Measurements from ENCODE around the gene TPX2.

The TPX2 gene

DNA sequence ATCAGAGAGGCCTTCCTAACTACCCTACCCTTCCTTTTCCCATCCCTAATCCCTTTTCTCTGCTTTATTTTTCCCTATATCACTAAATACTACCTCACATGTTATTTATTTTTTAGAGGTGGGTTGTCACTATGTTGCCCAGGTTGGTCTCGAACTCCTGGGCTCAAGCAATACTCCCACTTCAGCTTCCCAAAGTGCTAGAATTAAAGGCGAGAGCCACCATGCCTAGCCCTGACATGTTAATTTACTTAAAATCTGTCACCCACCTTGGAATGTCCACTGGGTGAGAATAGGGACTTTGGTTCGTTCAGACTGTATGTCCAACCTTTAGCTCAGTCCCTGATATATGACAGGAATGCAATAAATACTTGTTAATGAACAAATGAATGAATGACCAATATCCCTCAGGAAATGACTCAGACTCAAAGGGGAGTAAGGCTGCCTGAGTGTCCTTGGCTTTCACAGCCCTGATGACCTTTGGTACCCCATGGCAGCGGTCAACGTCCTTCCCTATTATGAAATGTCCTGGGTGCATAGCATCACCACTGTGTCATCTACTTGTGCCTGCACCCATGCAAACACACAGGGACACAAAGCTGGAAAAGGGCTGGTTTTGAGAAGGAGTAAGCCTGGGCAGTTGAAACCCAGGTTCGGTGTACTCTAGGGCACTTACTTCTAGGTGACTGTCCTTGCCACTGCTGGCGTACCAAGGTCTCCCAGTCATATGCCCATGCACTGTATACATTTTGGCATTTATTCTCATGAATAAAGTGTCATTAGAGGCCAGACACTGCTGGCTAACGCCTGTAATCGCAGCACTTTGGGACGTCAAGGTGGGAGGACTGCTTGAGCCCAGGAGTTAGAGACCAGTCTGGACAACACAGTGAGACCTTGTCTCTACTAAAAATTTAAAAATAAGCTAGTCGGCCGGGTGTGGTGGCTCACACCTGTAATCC, 43.0 kb upstream of the TPX2 start:
- DNase-seq (ENCODE audit: low spot score), result peak; percentile 86
- no peak overlapping the region for H3K4me3 ChIP-seq
- peak overlapping the region; percentile 23 to 79 for H3K27ac ChIP-seq
- TF ChIP-seq, protein P1, sequence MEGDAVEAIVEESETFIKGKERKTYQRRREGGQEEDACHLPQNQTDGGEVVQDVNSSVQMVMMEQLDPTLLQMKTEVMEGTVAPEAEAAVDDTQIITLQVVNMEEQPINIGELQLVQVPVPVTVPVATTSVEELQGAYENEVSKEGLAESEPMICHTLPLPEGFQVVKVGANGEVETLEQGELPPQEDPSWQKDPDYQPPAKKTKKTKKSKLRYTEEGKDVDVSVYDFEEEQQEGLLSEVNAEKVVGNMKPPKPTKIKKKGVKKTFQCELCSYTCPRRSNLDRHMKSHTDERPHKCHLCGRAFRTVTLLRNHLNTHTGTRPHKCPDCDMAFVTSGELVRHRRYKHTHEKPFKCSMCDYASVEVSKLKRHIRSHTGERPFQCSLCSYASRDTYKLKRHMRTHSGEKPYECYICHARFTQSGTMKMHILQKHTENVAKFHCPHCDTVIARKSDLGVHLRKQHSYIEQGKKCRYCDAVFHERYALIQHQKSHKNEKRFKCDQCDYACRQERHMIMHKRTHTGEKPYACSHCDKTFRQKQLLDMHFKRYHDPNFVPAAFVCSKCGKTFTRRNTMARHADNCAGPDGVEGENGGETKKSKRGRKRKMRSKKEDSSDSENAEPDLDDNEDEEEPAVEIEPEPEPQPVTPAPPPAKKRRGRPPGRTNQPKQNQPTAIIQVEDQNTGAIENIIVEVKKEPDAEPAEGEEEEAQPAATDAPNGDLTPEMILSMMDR (IDR thresholded peaks at IDR 0.05), result no peak

DNA sequence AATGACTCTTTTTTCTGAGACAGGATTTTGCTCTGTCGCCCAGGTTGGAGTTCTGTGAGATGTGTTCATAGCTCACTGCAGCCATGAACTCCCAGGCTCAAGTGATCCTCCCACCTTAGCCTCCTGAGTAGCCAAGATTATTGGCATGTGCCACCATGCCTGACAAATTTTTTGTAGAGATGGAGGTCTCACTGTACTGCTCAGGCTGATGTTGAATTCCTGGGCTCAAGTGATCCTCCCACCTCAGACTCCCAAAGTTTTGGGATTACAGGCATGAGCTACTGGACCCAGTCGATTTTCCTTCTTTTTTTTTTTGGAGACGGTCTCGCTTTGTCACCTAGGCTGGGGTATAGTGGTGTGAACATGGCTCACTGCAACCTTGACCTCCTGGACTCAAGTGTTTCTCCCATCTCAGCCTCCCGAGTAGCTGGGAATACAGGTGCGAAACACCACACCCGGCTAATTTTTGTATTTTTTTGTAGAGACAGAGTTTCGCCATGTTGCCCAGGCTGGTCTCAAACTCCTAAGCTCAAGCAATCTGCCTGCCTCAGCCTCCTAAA, 40.8 kb upstream of the TPX2 start:
- H3K4me3 ChIP-seq, result no peak overlapping the region
- H3K27ac ChIP-seq, result peak overlapping the region; percentile 84 to 91
- TF ChIP-seq, protein P1 (IDR thresholded peaks at IDR 0.05), result no peak
- no peak for DNase-seq (ENCODE audit: low spot score)

DNA sequence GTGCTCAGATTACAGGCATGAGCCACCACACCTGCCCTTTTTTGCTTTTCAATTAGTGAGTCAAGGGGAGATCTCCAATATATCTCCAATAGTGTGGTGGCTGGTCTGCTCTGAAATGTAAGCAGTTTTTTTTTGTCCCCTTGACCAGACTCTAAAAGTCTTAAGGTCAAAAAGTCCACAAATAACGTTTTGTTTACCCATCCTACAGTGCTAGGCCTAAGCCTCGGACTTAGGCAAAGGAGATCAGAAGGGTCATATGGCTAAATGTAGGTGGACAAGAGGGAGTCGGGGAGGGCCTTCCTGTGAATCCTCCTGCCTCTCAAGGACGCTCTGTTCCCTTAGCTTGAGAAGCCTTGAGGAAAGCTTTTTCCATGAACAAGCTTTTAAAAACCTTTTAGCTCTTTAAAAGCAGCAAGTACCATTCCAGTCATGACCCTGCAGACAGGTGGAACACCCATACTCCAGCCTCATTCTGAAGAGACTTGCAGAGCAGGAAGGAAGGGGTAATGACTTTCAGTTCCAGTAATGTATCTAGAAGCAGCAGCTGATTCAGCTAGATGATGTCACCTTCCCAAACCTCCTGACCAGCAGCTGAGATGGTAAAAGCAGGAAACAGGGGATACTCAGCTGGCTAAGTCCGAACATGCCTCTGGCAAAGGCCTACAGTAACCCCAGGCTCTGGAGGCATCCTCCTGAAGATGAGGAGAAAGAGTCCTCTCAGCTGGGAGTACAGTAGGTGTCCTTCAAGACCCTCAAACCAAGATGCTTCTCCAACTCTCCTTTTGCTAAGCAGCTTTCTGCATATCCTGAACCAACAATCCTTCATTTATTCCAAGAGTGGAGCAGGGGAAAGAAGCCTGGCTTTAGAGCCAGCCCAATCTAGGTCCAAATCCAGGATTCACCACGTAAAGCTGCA, 40.0 kb upstream of the TPX2 start:
- no peak for DNase-seq (ENCODE audit: low spot score)
- TF ChIP-seq, protein P1 (IDR thresholded peaks at IDR 0.05), result no peak
- Histone ChIP-seq H3K4me3 (peak overlapping the region; percentile 22), H3K27ac (peak overlapping the region; percentile 84 to 91)

DNA sequence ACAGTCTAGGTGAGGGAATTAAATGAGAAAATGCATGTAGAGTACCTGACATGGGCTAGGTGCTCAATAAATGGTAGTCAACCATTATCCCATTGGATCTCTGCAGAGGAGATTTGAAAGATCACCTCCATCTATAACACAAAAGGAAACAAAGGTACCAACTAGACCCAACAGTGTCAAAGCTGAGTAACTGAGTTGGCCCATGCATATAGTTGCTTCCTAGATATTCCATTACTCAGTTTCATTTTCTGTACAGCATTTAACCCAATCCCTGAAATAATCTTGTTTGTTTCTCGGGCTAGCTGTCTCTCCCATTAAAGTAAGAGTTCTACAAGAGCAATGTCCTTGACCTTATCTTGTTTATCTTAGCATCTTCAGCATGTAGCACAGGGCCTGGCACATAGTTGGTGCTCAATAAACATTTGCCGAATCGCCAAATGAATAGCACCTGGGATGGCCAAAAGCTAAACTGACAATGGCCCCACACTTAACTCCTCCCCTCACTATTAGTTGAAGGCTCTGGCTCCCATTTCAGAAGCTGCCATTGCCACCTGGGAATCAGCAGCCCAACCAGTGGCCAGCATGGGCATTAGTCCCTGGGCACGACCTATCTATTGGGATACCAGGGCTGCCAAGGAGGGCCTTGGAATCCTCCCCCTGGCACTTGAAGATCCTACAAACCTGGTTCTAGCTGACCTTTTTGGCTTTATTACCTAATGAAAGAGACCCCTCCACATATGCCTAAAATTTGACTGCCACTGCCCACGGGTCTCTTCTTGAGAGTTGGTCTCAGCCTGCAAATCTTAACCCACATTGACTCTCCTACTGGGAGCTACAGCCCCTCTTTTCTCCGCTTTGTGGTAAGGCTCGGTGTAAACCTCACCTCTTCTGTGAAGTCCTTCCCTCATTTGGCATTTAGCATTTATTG, 39.0 kb upstream of the TPX2 start:
- Histone ChIP-seq H3K4me3 (no peak overlapping the region), H3K27ac (peak overlapping the region; percentile 84 to 91)
- DNase-seq (ENCODE audit: low spot score), result no peak
- TF ChIP-seq, protein P1 (IDR thresholded peaks at IDR 0.05), result no peak

DNA sequence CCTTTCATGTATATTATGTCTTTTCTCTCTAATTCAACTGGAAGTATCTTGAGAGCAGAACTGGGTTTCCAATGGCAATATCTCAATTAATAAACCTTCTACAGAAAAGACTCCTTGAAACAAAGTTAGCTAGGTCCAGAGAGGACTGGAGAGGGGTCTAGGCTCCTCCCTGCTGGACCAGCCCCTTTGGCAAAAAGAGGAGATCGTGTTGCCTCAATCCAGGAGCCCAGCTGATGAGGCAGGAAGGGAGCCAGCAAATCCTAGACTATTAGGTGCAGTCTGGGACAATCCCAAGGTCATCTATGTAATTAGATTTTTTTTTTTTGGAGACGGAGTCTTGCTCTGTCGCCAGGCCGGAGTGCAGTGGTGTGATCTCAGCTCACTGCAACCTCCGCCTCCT, 38.3 kb upstream of the TPX2 start:
- TF ChIP-seq, protein P1 (IDR thresholded peaks at IDR 0.05), result no peak
- Histone ChIP-seq H3K4me3 (no peak overlapping the region), H3K27ac (peak overlapping the region; percentile 84 to 91)
- DNase-seq (ENCODE audit: low spot score), result no peak

DNA sequence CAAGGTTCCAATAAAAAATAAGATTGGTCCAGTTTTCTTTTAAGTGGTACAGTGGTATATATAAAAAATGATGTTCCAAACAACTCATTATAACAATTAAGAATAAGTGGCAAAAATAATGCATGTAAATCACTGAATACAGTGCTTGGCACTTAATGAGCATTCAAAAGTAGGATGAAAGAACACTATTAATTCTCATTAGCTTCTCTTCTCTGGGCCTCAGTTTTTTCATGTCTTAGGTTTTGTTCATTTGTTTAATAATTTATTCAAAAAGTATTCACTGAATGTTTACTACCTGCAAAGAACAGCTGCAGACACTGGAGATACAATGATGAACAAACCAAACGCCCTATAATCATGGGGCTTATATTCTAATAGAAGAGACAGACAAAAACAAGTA, 37.5 kb upstream of the TPX2 start:
- Histone ChIP-seq H3K4me3 (no peak overlapping the region), H3K27ac (peak overlapping the region; percentile 29 to 91)
- no peak for DNase-seq (ENCODE audit: low spot score)
- TF ChIP-seq, protein P1 (IDR thresholded peaks at IDR 0.05), result no peak
